ENCODE measurements around the gene GRK1.
"Not testable (repeated sequence)": the region's sequence is repeated elsewhere in the genome, so short reads cannot be mapped to it uniquely, and the experiment has no call there.

Gene GRK1

GRCh38 chr13:113666951-113667701 is at the start of gene GRK1:
Gene GRK1 (plus strand): TSS chr13:113667219. CDS start chr13:113667387, 168 bp downstream.
- DNase-seq: no peak

GRCh38 chr13:113617961-113618360 is 49.1 kb upstream of the GRK1 start:
- no peak for DNase-seq

GRCh38 chr13:113618455-113618854 is 48.6 kb upstream of the GRK1 start:
- DNase-seq: no peak

GRCh38 chr13:113620036-113620796 is 46.8 kb upstream of the GRK1 start:
- DNase-seq: no peak

- DNase-seq: no peak
These were observed 46.0 kb upstream of the GRK1 start for GRCh38 chr13:113621046-113621445.

GRCh38 chr13:113621498-113621897 is 45.5 kb upstream of the GRK1 start:
- DNase-seq: not testable (repeated sequence)

- DNase-seq: not testable (repeated sequence)
These were observed 45.0 kb upstream of the GRK1 start for GRCh38 chr13:113621986-113622550.

- DNase-seq: no peak
These were observed 44.1 kb upstream of the GRK1 start for GRCh38 chr13:113622791-113623490.

GRCh38 chr13:113623491-113624234 is 43.4 kb upstream of the GRK1 start:
- no peak for DNase-seq

GRCh38 chr13:113624235-113624587 is 42.8 kb upstream of the GRK1 start:
- no peak for DNase-seq

GRCh38 chr13:113624640-113625304 is 42.2 kb upstream of the GRK1 start:
- DNase-seq: not testable (repeated sequence)

- no peak for DNase-seq
These were observed 40.9 kb upstream of the GRK1 start for GRCh38 chr13:113625965-113626721.

- no peak for DNase-seq
These were observed 39.9 kb upstream of the GRK1 start for GRCh38 chr13:113627136-113627535.

- DNase-seq: peak; percentile 26
These were observed 38.4 kb upstream of the GRK1 start for GRCh38 chr13:113628291-113629270.

- DNase-seq: peak; percentile 78
These were observed 37.2 kb upstream of the GRK1 start for GRCh38 chr13:113629866-113630265.

- DNase-seq: peak; percentile 73
These were observed 36.7 kb upstream of the GRK1 start for GRCh38 chr13:113630296-113630695.

GRCh38 chr13:113630804-113631203 is 36.2 kb upstream of the GRK1 start:
- peak; percentile 85 for DNase-seq

- DNase-seq: peak; percentile 68
These were observed 35.5 kb upstream of the GRK1 start for GRCh38 chr13:113631341-113632095.
